ENCODE data around the gene HRK.

DNA sequence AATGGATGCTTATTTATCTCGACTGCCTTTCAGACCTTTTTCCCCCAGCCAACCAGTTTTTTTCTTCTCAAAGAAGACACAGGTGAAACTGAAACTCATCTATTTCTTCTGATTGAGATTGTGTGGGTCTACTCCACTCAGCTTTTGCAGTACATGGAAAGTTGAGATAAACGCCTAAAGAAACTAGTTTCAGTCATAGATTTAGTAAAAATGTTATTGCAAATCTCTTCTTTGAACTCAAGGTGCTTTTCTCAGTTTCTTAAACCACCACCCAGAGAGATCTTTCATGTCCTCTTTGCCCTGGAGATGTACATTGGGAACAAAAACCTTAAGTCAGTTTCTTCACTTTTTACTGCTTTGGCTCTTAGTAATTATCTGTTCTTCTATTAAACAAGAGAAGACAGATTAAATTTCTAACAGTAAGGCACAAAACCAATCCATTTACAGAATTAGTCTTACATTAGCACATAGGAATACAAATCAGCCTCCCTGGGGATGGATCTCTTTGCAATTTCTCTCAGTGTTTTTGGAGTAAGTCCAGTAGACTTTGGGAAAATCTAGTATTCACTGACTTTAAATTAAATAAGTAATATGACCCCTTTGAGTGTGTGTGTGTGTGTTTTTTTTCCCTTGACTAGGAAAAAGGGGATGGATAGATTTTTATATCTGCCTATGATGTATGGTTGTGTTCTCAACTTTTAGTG is 41.1 kb upstream of the HRK start:
- no peak for TF ChIP-seq GATA2 (IDR thresholded peaks at IDR 0.05; ENCODE audit: low read depth, low read length)
- no peak for TF ChIP-seq GATA3 (IDR thresholded peaks at IDR 0.05; ENCODE audit: low read depth, low read length)

Measured in SH-SY5Y (cell line).